ENCODE data around the gene ZNF23.

The ZNF23 gene

DNA sequence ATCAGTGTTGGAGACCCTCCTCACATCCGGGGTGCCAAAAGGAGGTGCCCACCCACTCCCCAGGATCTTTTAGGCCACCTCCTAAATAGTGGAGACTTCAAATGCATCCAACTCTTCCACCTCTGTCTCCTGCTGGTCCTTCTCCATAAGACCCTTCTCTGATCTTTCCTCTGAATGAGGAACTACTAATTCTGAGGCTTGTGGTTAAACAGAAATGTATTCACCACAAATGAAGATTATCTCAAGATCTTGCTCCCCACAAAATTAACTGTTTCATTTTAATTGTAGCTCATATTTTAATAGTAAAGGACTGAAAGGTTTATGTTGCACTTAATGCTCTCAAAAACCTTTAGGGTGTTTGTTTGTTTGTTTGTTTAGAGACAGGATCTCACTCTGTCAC, 54.3 kb downstream of the ZNF23 start:
- TF ChIP-seq, protein P1, sequence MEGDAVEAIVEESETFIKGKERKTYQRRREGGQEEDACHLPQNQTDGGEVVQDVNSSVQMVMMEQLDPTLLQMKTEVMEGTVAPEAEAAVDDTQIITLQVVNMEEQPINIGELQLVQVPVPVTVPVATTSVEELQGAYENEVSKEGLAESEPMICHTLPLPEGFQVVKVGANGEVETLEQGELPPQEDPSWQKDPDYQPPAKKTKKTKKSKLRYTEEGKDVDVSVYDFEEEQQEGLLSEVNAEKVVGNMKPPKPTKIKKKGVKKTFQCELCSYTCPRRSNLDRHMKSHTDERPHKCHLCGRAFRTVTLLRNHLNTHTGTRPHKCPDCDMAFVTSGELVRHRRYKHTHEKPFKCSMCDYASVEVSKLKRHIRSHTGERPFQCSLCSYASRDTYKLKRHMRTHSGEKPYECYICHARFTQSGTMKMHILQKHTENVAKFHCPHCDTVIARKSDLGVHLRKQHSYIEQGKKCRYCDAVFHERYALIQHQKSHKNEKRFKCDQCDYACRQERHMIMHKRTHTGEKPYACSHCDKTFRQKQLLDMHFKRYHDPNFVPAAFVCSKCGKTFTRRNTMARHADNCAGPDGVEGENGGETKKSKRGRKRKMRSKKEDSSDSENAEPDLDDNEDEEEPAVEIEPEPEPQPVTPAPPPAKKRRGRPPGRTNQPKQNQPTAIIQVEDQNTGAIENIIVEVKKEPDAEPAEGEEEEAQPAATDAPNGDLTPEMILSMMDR (conservative IDR thresholded peaks at IDR 0.05; ENCODE audit: control insufficient read depth, insufficient read depth, low read depth, low read length), result no peak
- no peak for DNase-seq (ENCODE audit: low read depth)
- H3K4me3 ChIP-seq (ENCODE audit: control insufficient read depth, low read depth, low read length), result no peak overlapping the region

DNA sequence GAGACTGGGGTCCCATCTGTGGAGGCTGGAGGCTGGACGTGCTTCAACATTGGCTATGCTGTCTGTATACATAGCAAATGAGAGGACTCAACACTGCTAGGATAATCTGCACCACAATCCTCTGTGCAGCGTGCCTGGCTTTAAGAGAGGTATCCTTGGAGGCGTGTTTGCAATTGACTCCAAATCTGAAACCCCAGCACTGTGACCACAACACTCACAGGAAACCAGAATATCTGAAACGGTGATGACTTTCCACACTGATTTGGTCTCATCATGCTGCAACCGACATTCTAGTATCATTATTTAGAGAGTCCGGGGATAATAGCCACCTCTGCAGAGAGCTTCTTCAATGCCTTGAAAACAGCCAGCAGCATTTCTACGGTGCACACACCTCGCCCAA, 55.3 kb downstream of the ZNF23 start:
- TF ChIP-seq, protein P1 (conservative IDR thresholded peaks at IDR 0.05; ENCODE audit: control insufficient read depth, insufficient read depth, low read depth, low read length), result no peak
- no peak overlapping the region for H3K4me3 ChIP-seq (ENCODE audit: control insufficient read depth, low read depth, low read length)
- DNase-seq (ENCODE audit: low read depth), result no peak

DNA sequence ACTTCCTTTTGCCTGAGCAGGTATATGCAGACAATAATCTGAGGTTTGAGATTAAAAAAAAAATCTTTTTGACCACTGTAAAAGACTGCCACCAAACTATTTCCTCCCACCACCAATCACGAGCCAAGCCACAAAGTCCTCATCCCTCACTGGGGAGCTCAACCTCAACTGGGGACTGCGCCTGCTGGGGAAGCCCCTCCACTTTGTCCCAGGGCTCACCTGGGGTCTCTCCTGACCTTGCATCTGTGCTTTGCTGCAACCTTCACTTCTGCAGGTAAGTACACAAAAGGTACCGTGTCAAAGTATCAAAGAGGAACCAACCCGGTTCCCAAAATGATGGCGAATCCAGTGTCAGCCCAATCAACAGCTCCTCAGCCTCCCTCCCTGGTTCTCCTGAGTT, 55.7 kb downstream of the ZNF23 start:
- DNase-seq (ENCODE audit: low read depth), result no peak
- TF ChIP-seq, protein P1 (conservative IDR thresholded peaks at IDR 0.05; ENCODE audit: control insufficient read depth, insufficient read depth, low read depth, low read length), result no peak
- H3K4me3 ChIP-seq (ENCODE audit: control insufficient read depth, low read depth, low read length), result no peak overlapping the region

DNA sequence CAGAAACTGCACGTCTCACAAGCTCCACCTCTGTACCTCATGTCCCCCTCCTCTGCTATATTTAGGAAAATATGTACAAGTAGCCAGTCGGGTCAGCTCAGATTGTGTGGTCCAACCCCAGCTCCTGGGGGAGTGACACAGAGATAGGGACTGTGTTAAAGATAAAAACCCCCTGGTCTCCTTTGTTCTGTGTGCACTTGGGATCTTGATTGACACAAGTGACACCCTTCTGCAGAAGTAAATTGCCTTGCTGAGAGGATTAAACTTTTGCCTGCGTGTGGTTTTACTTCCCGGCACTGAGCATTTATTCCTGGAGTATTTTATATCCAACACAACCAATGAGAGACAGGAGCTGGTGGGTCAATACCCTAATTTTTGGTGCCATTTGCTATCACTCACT, 57.7 kb downstream of the ZNF23 start:
- DNase-seq (ENCODE audit: low read depth), result no peak
- no peak overlapping the region for H3K4me3 ChIP-seq (ENCODE audit: control insufficient read depth, low read depth, low read length)
- TF ChIP-seq, protein P1 (conservative IDR thresholded peaks at IDR 0.05; ENCODE audit: control insufficient read depth, insufficient read depth, low read depth, low read length), result no peak

DNA sequence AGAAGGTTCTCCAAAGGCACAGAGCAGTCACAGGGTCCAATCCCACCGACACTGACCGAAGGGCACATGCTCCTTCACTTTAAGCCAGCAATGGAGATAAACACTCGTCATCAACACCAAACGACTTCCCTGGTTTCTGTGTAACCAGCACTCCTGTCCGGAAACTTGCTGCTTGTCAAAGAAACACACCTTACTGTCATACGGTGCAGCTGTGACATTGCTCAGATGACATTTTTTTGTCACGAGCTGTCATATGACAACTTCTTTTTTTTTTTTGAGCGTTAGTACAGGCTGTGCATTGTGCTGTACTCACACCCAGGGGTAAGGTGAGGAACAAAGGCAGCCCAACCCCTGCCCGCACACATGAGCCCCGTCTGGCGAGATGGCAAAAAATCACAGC, 59.4 kb downstream of the ZNF23 start:
- DNase-seq (ENCODE audit: low read depth), result no peak
- TF ChIP-seq, protein P1 (conservative IDR thresholded peaks at IDR 0.05; ENCODE audit: control insufficient read depth, insufficient read depth, low read depth, low read length), result no peak
- no peak overlapping the region for H3K4me3 ChIP-seq (ENCODE audit: control insufficient read depth, low read depth, low read length)

DNA sequence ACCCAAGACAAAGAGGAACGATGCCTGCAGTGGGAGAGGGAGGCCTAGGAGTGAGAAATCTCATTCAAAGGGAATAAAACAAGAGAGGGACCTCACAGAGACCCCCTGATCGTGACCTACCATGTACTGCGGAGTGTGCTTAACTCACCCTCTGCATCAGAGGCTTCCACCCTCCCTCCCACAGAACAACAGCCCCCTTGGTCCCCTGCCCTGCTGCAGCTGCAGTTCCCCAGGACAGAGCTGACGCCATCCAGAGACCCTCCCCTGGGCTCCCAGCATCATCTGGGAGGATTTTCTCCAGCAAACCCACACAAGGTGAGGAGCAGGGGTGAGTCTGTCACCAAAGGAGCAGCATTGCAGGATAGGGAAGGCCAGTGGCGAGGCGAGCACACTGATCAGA, 60.0 kb downstream of the ZNF23 start:
- TF ChIP-seq, protein P1 (conservative IDR thresholded peaks at IDR 0.05; ENCODE audit: control insufficient read depth, insufficient read depth, low read depth, low read length), result no peak
- no peak for DNase-seq (ENCODE audit: low read depth)

More for the DNA sequence above, 60.0 kb downstream of the ZNF23 start:
- H3K4me3 ChIP-seq (ENCODE audit: control insufficient read depth, low read depth, low read length), result no peak overlapping the region

Data from fibroblast of mammary gland (primary cell).